ENCODE measurements around the gene PCDHGB4.
"Not testable (repeated sequence)": the region's sequence is repeated elsewhere in the genome, so short reads cannot be mapped to it uniquely, and the experiment has no call there.

PCDHGB4 gene
- 0.19 to 0.69 (median 0.44) reads per million in 3 donors for total RNA-seq

- not testable (repeated sequence) for H3K27me3 ChIP-seq (replicated peaks; ENCODE audit: control insufficient read depth, insufficient read depth, low read length, poor library complexity, severe bottlenecking); H3K4me1 ChIP-seq (ENCODE audit: control insufficient read depth, insufficient read depth, low read length, poor library complexity, severe bottlenecking); H3K36me3 ChIP-seq (ENCODE audit: control insufficient read depth, insufficient read depth, low read length); H3K4me3 ChIP-seq (ENCODE audit: insufficient read depth, low read depth, low read length, poor library complexity, severe bottlenecking); H3K9me3 ChIP-seq (ENCODE audit: control insufficient read depth, low read length); H3K27ac ChIP-seq (ENCODE audit: insufficient read depth, low read length, poor library complexity, severe bottlenecking); DNase-seq
These were observed at the start of gene PCDHGB4 for GRCh38 chr5:141387557-141388311. TSS of gene PCDHGB4 (plus strand) at chr5:141387698. CDS start at chr5:141387885, 187 bp downstream.

DNA sequence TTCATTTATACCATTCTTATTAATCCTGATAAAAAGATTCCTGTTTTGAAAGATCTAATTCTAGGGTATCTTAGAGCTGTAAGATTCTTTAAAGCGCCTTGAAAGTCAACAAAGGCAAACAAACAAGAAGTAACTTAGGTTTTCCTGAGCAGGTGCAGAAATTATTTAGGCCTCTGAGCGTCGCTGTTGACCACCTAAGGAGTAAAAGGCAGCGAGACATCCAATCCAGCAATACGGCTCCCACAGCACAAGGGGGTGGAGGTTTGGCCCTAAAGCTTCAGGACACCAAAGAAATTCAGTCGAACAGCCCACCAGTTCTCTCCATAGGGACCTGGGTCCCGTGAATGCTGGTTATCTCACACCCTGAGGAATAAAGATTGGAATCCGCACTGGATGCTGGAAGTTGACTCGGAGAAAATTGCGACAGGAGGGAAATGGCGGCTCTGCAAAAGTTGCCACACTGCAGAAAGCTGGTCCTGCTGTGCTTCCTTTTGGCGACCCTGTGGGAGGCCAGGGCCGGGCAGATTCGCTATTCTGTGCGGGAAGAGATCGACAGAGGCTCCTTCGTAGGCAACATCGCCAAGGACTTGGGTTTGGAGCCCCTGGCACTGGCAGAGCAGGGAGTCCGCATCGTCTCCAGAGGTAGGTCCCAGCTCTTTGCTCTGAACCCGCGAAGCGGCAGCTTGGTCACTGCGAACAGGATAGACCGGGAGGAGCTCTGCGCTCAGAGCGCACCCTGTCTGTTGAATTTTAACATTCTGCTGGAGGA, 48.8 kb upstream of the PCDHGB4 start, which contains the start of gene PCDHGA2:
PCDHGA2 (plus strand) TSS at position 223 of the 769 bp plus-strand sequence.
- H3K36me3 ChIP-seq (ENCODE audit: control insufficient read depth, insufficient read depth, low read length), result no peaks in the 10 kb centered on the region
- H3K27me3 ChIP-seq (replicated peaks; ENCODE audit: control insufficient read depth, insufficient read depth, low read length, poor library complexity, severe bottlenecking), result peaks cover 16% of the 10 kb centered on the region
- H3K4me3 ChIP-seq (ENCODE audit: insufficient read depth, low read depth, low read length, poor library complexity, severe bottlenecking), result no peak within 1 kb of the TSS
- DNase-seq, result no peak
- H3K4me1 ChIP-seq (ENCODE audit: control insufficient read depth, insufficient read depth, low read length, poor library complexity, severe bottlenecking), result no peaks in the 10 kb centered on the region
- no peak within 1 kb of the TSS for H3K27ac ChIP-seq (ENCODE audit: insufficient read depth, low read length, poor library complexity, severe bottlenecking)
- H3K9me3 ChIP-seq (ENCODE audit: control insufficient read depth, low read length), result peaks cover 3% of the 10 kb centered on the region

- H3K27me3 ChIP-seq (replicated peaks; ENCODE audit: control insufficient read depth, insufficient read depth, low read length, poor library complexity, severe bottlenecking), result peaks cover 19% of the 10 kb centered on the region
- H3K9me3 ChIP-seq (ENCODE audit: control insufficient read depth, low read length); H3K4me1 ChIP-seq (ENCODE audit: control insufficient read depth, insufficient read depth, low read length, poor library complexity, severe bottlenecking); H3K4me3 ChIP-seq (ENCODE audit: insufficient read depth, low read depth, low read length, poor library complexity, severe bottlenecking); DNase-seq; H3K27ac ChIP-seq (ENCODE audit: insufficient read depth, low read length, poor library complexity, severe bottlenecking); H3K36me3 ChIP-seq (ENCODE audit: control insufficient read depth, insufficient read depth, low read length): not testable (repeated sequence)
These were observed 46.6 kb upstream of the PCDHGB4 start for GRCh38 chr5:141340781-141341354.

DNA sequence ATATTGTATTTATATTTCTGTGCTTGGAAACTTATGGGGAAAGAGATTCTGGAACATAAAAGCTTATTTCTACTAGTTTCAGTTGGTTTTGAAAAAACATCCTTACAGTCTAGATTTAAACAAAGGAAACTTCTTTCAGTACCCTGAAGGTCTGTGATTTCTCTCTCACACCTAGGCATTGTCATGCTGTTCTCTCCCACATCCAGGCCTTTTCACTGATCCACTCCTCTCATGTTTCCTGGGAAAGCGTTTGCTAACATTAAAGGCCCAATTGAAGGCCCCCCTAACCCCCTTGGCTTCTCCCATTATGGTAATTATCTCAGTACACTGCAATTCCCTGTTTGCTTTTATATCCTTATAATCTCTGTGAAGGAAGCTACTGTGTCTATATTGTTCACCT, 44.7 kb upstream of the PCDHGB4 start:
- H3K4me1 ChIP-seq (ENCODE audit: control insufficient read depth, insufficient read depth, low read length, poor library complexity, severe bottlenecking), result no peaks in the 10 kb centered on the region
- peaks cover 18% of the 10 kb centered on the region for H3K27me3 ChIP-seq (replicated peaks; ENCODE audit: control insufficient read depth, insufficient read depth, low read length, poor library complexity, severe bottlenecking)
- H3K27ac ChIP-seq (ENCODE audit: insufficient read depth, low read length, poor library complexity, severe bottlenecking), result no peak overlapping the region
- no peak overlapping the region for H3K4me3 ChIP-seq (ENCODE audit: insufficient read depth, low read depth, low read length, poor library complexity, severe bottlenecking)
- H3K36me3 ChIP-seq (ENCODE audit: control insufficient read depth, insufficient read depth, low read length), result no peaks in the 10 kb centered on the region
- H3K9me3 ChIP-seq (ENCODE audit: control insufficient read depth, low read length), result no peaks in the 10 kb centered on the region
- no peak for DNase-seq

- H3K27me3 ChIP-seq (replicated peaks; ENCODE audit: control insufficient read depth, insufficient read depth, low read length, poor library complexity, severe bottlenecking), result peaks cover 12% of the 10 kb centered on the region
- DNase-seq, result no peak
- H3K4me1 ChIP-seq (ENCODE audit: control insufficient read depth, insufficient read depth, low read length, poor library complexity, severe bottlenecking), result no peaks in the 10 kb centered on the region
- no peaks in the 10 kb centered on the region for H3K36me3 ChIP-seq (ENCODE audit: control insufficient read depth, insufficient read depth, low read length)
- H3K9me3 ChIP-seq (ENCODE audit: control insufficient read depth, low read length), result no peaks in the 10 kb centered on the region
- no peak within 1 kb of the TSS for H3K4me3 ChIP-seq (ENCODE audit: insufficient read depth, low read depth, low read length, poor library complexity, severe bottlenecking)
- no peak within 1 kb of the TSS for H3K27ac ChIP-seq (ENCODE audit: insufficient read depth, low read length, poor library complexity, severe bottlenecking)
These were observed 44.1 kb upstream of the PCDHGB4 start, which contains the start of gene PCDHGA3 for GRCh38 chr5:141343242-141343952. TSS of gene PCDHGA3 (plus strand) at chr5:141343829. CDS start at chr5:141344034, 205 bp downstream.

GRCh38 chr5:141343953-141344463, 43.5 kb upstream of the PCDHGB4 start:
- H3K4me3 ChIP-seq (ENCODE audit: insufficient read depth, low read depth, low read length, poor library complexity, severe bottlenecking), result no peak overlapping the region
- no peak for DNase-seq
- H3K4me1 ChIP-seq (ENCODE audit: control insufficient read depth, insufficient read depth, low read length, poor library complexity, severe bottlenecking), result no peaks in the 10 kb centered on the region
- no peak overlapping the region for H3K27ac ChIP-seq (ENCODE audit: insufficient read depth, low read length, poor library complexity, severe bottlenecking)
- no peaks in the 10 kb centered on the region for H3K36me3 ChIP-seq (ENCODE audit: control insufficient read depth, insufficient read depth, low read length)
- H3K27me3 ChIP-seq (replicated peaks; ENCODE audit: control insufficient read depth, insufficient read depth, low read length, poor library complexity, severe bottlenecking), result peaks cover 10% of the 10 kb centered on the region
- H3K9me3 ChIP-seq (ENCODE audit: control insufficient read depth, low read length), result no peaks in the 10 kb centered on the region

GRCh38 chr5:141345327-141345726, 42.2 kb upstream of the PCDHGB4 start:
- no peak for DNase-seq
- H3K4me1 ChIP-seq (ENCODE audit: control insufficient read depth, insufficient read depth, low read length, poor library complexity, severe bottlenecking), result no peaks in the 10 kb centered on the region
- no peaks in the 10 kb centered on the region for H3K36me3 ChIP-seq (ENCODE audit: control insufficient read depth, insufficient read depth, low read length)
- H3K9me3 ChIP-seq (ENCODE audit: control insufficient read depth, low read length), result no peaks in the 10 kb centered on the region
- peaks cover 12% of the 10 kb centered on the region for H3K27me3 ChIP-seq (replicated peaks; ENCODE audit: control insufficient read depth, insufficient read depth, low read length, poor library complexity, severe bottlenecking)
- H3K27ac ChIP-seq (ENCODE audit: insufficient read depth, low read length, poor library complexity, severe bottlenecking), result no peak overlapping the region
- no peak overlapping the region for H3K4me3 ChIP-seq (ENCODE audit: insufficient read depth, low read depth, low read length, poor library complexity, severe bottlenecking)

- H3K4me3 ChIP-seq (ENCODE audit: insufficient read depth, low read depth, low read length, poor library complexity, severe bottlenecking); H3K9me3 ChIP-seq (ENCODE audit: control insufficient read depth, low read length); H3K27ac ChIP-seq (ENCODE audit: insufficient read depth, low read length, poor library complexity, severe bottlenecking); H3K36me3 ChIP-seq (ENCODE audit: control insufficient read depth, insufficient read depth, low read length); H3K4me1 ChIP-seq (ENCODE audit: control insufficient read depth, insufficient read depth, low read length, poor library complexity, severe bottlenecking); DNase-seq: not testable (repeated sequence)
- peaks cover 12% of the 10 kb centered on the region for H3K27me3 ChIP-seq (replicated peaks; ENCODE audit: control insufficient read depth, insufficient read depth, low read length, poor library complexity, severe bottlenecking)
These were observed 41.5 kb upstream of the PCDHGB4 start for GRCh38 chr5:141346017-141346416.

DNA sequence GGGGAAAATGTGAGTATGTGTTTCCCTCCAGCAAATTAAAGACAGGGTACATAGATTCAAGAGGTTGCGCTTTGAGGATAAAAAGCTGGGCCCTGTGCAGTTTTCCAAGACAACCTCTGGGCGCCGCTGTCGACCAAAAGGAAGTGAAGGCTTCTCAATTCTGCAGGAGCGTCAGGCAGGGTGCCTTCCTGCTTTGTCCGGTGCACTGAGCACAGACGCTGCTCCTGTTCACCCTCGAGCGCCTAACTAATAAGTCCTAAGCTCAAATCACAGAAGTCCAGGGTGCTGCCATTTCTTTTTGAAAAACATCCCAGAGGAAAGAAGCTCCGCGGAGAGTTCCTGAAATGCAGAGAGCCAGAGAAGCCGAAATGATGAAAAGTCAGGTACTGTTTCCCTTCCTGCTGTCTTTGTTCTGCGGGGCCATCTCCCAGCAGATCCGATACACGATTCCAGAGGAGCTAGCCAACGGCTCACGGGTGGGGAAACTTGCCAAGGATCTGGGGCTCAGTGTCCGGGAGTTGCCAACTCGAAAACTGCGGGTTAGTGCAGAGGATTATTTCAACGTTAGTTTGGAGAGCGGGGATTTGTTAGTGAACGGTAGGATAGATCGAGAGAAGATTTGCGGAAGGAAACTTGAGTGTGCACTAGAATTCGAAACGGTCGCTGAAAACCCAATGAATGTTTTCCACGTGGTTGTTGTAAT, 37.4 kb upstream of the PCDHGB4 start, which contains the start of gene PCDHGB1:
PCDHGB1 (plus strand) TSS at position 183 of the 703 bp plus-strand sequence; CDS start at position 345, 162 bp downstream.
- no peaks in the 10 kb centered on the region for H3K9me3 ChIP-seq (ENCODE audit: control insufficient read depth, low read length)
- peak in 1 of 3 donors; percentile 12 for DNase-seq

More for the DNA sequence above, 37.4 kb upstream of the PCDHGB4 start, which contains the start of gene PCDHGB1:
- H3K4me3 ChIP-seq (ENCODE audit: insufficient read depth, low read depth, low read length, poor library complexity, severe bottlenecking), result no peak within 1 kb of the TSS
- peaks cover 10% of the 10 kb centered on the region for H3K27me3 ChIP-seq (replicated peaks; ENCODE audit: control insufficient read depth, insufficient read depth, low read length, poor library complexity, severe bottlenecking)
- H3K36me3 ChIP-seq (ENCODE audit: control insufficient read depth, insufficient read depth, low read length), result no peaks in the 10 kb centered on the region
- H3K27ac ChIP-seq (ENCODE audit: insufficient read depth, low read length, poor library complexity, severe bottlenecking), result no peak within 1 kb of the TSS
- no peaks in the 10 kb centered on the region for H3K4me1 ChIP-seq (ENCODE audit: control insufficient read depth, insufficient read depth, low read length, poor library complexity, severe bottlenecking)
